NCI-H128 (cell line): ENCODE measurements around the gene C1orf35.

Experiments used
- DNase-seq: peaks from one replicate; lab custom pipeline; 2025; ENCODE audit not compliant: unreplicated experiment; lab: John Stamatoyannopoulos, UW

The C1orf35 gene

DNA sequence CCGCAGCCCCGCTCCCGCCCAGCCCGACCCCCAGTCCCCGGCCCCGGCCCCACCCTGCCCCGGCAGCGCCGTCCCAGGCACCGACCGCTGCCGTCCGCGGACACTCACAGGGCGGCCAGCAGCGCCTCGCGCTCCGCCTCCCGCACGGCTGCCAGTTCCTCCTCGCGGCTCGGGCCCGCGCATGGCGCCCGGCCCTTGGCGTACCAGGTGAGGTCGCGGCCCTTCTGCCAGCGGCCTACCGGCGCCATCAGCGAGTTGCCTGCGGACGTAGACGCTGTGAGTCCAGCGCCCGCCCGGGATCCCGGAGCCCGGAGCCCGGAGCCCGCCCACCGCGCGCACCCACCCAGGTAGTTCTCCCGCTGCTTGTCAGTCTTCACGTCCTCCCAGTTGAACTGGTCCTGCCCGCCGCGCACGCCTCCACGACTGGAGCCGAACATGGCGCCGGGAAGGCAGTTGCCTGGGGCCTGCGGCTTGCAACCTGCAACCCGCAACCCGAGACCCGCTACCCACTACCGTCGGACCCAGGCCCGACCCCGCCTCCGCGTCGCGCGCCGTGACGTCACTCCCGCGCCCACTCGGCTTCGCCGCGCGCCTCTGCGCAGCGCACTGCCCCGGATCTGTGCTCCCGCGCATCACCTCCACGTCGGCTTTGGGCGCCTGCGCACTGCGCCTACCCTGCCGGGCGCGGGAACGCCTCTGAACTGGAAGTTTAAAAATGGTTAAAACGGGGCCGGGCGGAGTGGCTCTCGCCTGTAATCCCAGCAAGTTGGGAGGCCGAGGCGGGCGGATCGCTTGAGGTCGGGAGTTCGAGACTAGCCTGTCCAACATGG, at the start of gene C1orf35:
Gene C1orf35 (minus strand): TSS at position 535 of the 830 bp plus-strand sequence. CDS start 98 bp downstream, at position 437.
- DNase-seq: peak; percentile 89

GRCh38 chr1:228152918-228153258, 49.8 kb upstream of the C1orf35 start:
- no peak for DNase-seq

- no peak for DNase-seq
Measured at GRCh38 chr1:228152097-228152917, 49.2 kb upstream of the C1orf35 start.

DNA sequence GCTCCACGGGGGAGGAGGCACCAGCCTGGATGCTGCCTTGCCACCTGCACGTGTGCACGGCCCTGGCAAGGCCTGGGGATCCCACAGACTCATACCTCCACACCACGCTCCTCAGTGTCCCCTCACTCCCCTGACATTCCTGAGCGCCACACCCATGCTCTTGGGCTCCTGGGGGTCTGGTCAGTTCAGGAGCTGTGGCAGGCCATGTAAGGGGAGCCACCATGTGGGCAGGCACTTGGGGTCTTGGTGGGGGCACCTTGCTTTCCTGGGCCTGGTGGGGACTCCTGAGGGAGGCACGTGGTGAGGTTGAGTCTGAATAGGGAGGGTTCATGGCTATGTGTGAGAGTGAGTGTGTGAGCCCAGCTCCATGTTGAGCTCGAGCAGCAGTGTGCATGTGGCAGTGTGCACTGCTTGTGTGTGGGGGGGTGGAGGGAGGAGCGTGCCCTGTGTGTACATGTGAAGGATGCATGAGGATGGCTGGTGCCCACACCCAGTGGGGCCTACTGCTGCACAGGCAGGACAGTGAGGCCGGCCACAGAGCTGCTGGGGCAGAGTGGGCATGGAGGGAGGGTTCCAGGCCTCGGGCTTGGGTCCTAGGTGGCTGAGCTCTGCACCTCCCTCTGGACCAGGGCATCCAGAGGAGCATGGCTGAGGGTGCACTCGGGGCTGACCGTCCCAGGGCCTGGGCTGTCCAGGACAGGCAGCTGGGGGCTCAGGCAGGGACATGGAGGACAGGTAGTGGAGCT, 48.2 kb upstream of the C1orf35 start:
- no peak for DNase-seq

DNA sequence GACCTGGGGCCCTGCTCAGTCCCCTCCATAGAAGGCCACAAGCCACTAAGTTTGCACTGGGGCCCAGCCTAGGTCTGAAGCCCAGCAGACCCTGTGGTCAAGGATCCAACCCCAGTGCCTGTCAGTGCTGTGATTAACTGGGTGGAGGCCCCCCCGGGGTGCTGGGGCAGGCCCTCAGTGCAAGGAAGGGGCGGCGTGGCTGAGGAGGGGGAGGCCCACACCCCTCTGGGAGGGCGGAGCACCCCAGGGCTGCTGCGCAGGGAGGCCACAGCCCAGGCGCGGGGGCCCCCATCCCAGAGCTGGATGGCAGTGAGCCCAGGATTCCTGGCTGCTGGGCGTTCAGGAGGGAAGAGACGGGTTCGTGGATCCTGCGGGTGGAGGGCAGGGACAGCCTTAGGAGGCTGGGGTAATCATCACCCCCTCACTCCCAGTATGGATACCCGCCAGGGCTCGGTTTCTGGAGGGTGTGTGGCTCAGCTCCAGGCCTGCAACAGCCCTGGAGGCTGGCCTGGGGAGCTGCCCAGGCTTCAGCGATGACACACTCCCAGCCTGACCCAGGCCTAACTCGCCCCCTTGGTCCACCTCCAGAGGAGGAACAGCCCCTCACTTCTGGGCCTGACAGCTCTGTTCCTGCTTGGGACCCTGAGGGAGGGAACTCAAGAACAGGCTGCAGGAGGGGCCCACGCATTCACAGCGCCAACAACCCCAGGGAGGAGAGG, 47.5 kb upstream of the C1orf35 start:
- no peak for DNase-seq

- no peak for DNase-seq
Measured at GRCh38 chr1:228150120-228150460, 47.0 kb upstream of the C1orf35 start.

- no peak for DNase-seq
Measured at GRCh38 chr1:228149406-228150119, 46.4 kb upstream of the C1orf35 start, which contains the start of gene GJC2. Gene GJC2, plus strand, starts transcription at chr1:228149930. Its CDS starts 7,829 bp downstream, at chr1:228157759.

GRCh38 chr1:228148935-228149405, 45.8 kb upstream of the C1orf35 start:
- no peak for DNase-seq

- DNase-seq: no peak
Measured at GRCh38 chr1:228148196-228148861, 45.2 kb upstream of the C1orf35 start.

GRCh38 chr1:228147768-228148167, 44.6 kb upstream of the C1orf35 start:
- no peak for DNase-seq

- no peak for DNase-seq
Measured at GRCh38 chr1:228147151-228147693, 44.1 kb upstream of the C1orf35 start.

DNA sequence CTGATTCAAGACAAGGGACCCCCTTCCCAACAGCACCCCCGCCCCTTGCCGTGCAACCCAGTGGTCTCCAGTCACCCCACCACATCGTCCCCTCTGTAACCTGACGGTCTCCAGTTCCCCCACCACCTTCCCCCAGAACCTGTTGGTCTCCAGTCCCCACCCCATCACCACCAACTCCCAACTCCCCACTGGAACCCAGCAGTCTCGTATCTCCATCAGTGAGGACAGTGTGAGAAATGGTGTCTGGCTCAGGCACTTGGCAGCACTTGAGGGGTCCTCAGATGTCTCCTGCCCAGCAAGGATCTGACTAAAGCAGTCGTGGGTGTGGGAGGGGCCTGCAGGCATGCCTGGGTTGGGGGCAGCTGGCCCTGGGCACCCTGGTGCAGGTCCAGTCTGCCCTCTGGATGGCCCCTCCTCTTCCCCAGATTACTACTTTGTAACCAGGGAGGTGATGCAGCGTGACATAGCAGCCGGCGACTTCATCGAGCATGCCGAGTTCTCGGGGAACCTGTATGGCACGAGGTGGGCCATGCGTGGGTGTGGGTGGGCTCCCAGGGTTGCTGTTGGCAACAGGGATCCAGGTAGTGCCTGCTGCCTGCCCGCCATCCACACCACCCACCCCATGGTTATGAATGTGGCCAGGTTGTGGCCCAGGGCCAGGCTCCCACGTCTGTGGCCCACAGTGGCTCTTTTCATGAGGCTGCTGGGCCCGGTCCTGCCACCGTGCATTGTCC, 43.5 kb upstream of the C1orf35 start:
- no peak for DNase-seq

GRCh38 chr1:228145463-228146416, 42.6 kb upstream of the C1orf35 start:
- no peak for DNase-seq

DNA sequence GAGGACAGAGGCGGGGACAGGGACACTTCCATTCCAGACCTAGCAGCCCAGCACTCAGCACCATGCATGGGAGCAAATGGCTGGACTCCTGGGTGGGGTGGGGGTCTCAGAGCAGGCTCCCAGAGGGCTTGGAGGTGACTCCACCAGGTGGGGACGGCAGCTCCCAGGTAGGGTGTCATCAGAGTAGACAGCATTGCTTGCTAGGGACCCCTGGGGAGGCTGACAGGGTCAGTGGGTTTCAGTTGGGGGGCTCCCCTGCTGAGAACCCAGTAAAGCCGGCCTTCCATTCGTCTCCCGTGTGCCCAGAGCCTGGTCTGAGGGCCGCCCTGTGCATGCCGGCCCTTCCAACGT, 41.8 kb upstream of the C1orf35 start:
- no peak for DNase-seq

DNA sequence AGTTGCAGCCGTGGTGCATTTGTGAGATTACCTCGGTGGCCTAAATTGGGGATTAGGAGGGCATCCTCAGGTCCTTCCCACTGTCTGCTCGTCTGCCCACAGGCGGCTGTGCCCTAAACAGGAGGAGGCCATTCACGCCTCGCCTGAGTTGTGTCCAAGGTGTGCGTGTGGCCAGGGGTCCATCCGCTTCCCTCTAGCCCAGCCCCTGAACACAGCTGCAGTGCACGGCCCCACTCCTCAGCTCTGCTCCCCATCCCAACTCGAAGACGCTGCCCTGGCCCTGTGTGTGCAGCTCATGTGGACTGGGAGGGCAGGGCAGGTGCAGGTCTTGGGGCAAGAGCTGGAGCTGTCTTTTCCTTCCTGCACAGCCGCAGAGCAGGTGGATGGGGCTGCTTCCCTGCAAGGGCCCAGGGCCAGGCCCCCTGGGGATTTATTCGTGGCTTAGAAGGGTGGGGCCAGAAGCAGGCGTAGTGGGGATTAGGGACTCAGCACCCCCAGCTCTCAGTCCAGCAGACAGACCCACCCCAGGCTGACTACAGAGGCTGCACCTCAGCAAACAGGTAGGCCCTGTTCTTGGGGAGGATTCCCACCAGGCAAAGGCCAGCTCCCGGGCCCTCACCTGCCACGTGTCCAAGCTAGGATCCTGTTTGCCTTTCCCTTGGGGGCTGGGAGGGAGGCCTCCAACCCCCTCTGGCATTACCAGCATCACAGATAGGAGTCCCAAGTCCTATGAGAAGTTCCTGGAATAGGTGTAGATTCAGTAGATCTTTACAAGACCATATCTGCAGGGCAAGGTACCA, 41.3 kb upstream of the C1orf35 start:
- no peak for DNase-seq

DNA sequence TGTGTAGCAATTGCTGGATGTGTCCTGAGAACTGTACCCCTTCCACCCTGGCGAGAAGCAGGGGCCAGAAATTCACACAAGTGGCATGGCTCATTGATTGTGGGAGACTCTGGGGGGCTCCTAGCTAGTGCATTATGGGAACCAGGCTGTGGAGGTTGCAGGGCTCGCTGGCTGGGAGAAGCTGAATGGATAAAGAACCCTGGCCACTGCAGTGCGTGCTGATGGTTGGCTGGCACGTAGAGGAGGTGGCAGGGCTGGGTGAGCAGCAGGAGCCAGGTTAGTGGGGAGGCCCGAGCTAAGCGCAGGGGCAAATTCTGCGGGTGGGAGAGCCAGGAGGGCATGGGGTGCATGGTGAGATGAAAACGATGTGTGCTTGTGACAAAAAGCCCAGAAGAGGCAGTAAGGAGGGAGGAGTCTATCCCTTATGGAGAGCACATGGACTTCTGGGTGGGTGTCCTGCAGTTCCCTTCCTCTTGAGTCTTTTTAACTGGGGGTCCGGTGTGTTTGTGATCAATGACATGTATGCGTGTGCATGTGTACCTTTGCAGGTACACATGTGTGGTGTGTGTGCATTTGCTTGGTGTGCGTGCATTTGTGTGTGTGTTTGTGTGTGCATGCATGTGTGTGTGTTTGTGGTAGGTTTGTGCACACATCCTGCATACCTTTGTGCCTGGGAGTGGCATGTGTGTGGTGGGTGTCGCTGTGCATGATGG, 40.5 kb upstream of the C1orf35 start:
- no peak for DNase-seq
